ENCODE data around the gene RBBP6. TPM values are rescaled to one million over a fixed set of nuclear protein-coding genes. Genes with fewer than 3 reads are reported as not detected.

The RBBP6 gene
- total and polyA plus RNA-seq, 9 of the 15 experiments (the other 6 are each of a cell fraction or from before 2014, with no cell fraction given), result 19.2 to 76.6 (median 42.7) TPM

DNA sequence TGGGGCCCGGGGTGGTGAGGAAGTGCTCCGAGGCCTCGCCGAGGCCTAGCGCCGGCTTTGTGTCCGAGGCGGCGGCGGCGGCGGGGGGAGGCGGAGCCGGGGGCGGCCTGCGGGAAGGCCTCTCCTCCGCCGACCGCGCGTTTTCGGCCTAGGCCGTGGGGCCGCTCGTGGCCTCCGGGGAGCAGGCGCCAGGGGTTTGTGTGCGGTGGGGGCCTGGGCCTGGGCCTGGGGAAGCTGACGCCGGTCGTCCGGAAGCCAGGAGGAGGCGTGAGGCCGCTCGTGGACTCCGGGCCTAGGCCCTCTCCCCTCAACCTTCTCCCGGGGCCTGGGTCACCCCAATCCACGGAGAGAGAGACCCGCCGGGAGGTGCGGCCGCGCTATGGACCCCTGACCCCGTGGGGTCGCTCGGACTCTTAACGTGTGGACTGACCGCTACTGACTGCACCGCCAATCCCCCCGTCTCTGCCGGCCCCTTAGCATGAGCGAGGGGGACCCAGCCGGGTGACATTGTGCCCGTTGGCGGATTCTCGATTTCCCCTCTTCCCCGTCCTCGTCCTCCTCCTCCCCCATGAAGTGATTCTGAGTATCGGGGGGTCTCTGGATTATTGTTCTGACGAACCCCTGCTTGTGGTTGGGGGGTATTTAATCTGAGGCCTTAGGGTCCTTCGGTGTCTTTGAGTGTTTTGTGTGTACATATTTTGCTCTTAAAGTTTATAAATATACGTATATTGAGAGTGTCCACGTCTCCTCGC is 660 bp downstream of the RBBP6 start (continued):
- no peak for TF ChIP-seq TAF1 (IDR thresholded peaks at IDR 0.05; ENCODE audit: control insufficient read depth, extremely low read depth, insufficient read depth, low read length, severe bottlenecking)
- peak; percentile 94 for TF ChIP-seq RBFOX2 (IDR thresholded peaks at IDR 0.05; ENCODE audit: low read depth, low read length)
- TF ChIP-seq, protein P1, sequence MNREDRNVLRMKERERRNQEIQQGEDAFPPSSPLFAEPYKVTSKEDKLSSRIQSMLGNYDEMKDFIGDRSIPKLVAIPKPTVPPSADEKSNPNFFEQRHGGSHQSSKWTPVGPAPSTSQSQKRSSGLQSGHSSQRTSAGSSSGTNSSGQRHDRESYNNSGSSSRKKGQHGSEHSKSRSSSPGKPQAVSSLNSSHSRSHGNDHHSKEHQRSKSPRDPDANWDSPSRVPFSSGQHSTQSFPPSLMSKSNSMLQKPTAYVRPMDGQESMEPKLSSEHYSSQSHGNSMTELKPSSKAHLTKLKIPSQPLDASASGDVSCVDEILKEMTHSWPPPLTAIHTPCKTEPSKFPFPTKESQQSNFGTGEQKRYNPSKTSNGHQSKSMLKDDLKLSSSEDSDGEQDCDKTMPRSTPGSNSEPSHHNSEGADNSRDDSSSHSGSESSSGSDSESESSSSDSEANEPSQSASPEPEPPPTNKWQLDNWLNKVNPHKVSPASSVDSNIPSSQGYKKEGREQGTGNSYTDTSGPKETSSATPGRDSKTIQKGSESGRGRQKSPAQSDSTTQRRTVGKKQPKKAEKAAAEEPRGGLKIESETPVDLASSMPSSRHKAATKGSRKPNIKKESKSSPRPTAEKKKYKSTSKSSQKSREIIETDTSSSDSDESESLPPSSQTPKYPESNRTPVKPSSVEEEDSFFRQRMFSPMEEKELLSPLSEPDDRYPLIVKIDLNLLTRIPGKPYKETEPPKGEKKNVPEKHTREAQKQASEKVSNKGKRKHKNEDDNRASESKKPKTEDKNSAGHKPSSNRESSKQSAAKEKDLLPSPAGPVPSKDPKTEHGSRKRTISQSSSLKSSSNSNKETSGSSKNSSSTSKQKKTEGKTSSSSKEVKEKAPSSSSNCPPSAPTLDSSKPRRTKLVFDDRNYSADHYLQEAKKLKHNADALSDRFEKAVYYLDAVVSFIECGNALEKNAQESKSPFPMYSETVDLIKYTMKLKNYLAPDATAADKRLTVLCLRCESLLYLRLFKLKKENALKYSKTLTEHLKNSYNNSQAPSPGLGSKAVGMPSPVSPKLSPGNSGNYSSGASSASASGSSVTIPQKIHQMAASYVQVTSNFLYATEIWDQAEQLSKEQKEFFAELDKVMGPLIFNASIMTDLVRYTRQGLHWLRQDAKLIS (CRISPR knock-in tag; IDR thresholded peaks at IDR 0.05), result peak; percentile 67; the same call in 1 of the 2 replicates
- no peak for TF ChIP-seq IFI16 (CRISPR knock-in tag; IDR thresholded peaks at IDR 0.05)
- no peak for TF ChIP-seq SOX6 (IDR thresholded peaks at IDR 0.05)
- TF ChIP-seq, protein P2, sequence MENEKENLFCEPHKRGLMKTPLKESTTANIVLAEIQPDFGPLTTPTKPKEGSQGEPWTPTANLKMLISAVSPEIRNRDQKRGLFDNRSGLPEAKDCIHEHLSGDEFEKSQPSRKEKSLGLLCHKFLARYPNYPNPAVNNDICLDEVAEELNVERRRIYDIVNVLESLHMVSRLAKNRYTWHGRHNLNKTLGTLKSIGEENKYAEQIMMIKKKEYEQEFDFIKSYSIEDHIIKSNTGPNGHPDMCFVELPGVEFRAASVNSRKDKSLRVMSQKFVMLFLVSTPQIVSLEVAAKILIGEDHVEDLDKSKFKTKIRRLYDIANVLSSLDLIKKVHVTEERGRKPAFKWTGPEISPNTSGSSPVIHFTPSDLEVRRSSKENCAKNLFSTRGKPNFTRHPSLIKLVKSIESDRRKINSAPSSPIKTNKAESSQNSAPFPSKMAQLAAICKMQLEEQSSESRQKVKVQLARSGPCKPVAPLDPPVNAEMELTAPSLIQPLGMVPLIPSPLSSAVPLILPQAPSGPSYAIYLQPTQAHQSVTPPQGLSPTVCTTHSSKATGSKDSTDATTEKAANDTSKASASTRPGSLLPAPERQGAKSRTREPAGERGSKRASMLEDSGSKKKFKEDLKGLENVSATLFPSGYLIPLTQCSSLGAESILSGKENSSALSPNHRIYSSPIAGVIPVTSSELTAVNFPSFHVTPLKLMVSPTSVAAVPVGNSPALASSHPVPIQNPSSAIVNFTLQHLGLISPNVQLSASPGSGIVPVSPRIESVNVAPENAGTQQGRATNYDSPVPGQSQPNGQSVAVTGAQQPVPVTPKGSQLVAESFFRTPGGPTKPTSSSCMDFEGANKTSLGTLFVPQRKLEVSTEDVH (IDR thresholded peaks at IDR 0.05; ENCODE audit: low read depth, partially characterized antibody), result no peak
- no peak for TF ChIP-seq POLR2AphosphoS2 (IDR thresholded peaks at IDR 0.05; ENCODE audit: low read length)
- TF ChIP-seq U2AF1 (optimal IDR thresholded peaks at IDR 0.05; ENCODE audit: low read depth, low read length), result no peak
- TF ChIP-seq BRD4 (IDR thresholded peaks at IDR 0.05), result peak; percentile 82
- no peak for TF ChIP-seq KDM5B (IDR thresholded peaks at IDR 0.05; ENCODE audit: insufficient replicate concordance, low read depth, low read length)
- peak; percentile 31; the same call in 1 of the 2 replicates for TF ChIP-seq SUPT5H (IDR thresholded peaks at IDR 0.05)
- no peak for TF ChIP-seq HDGF (IDR thresholded peaks at IDR 0.05)
- no peak for TF ChIP-seq LARP7 (IDR thresholded peaks at IDR 0.05)
- TF ChIP-seq BRF1 (IDR thresholded peaks at IDR 0.05; ENCODE audit: borderline replicate concordance, extremely low read depth, insufficient read length), result no peak
- TF ChIP-seq RBM14 (IDR thresholded peaks at IDR 0.05; ENCODE audit: borderline replicate concordance, insufficient read depth, low read depth, low read length), result no peak
- TF ChIP-seq EZH2 (IDR thresholded peaks at IDR 0.05; ENCODE audit: borderline replicate concordance, low read depth, low read length), result no peak
- TF ChIP-seq, protein P3, sequence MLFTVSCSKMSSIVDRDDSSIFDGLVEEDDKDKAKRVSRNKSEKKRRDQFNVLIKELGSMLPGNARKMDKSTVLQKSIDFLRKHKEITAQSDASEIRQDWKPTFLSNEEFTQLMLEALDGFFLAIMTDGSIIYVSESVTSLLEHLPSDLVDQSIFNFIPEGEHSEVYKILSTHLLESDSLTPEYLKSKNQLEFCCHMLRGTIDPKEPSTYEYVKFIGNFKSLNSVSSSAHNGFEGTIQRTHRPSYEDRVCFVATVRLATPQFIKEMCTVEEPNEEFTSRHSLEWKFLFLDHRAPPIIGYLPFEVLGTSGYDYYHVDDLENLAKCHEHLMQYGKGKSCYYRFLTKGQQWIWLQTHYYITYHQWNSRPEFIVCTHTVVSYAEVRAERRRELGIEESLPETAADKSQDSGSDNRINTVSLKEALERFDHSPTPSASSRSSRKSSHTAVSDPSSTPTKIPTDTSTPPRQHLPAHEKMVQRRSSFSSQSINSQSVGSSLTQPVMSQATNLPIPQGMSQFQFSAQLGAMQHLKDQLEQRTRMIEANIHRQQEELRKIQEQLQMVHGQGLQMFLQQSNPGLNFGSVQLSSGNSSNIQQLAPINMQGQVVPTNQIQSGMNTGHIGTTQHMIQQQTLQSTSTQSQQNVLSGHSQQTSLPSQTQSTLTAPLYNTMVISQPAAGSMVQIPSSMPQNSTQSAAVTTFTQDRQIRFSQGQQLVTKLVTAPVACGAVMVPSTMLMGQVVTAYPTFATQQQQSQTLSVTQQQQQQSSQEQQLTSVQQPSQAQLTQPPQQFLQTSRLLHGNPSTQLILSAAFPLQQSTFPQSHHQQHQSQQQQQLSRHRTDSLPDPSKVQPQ (CRISPR knock-in tag; IDR thresholded peaks at IDR 0.05; ENCODE audit: borderline replicate concordance), result no peak
- TF ChIP-seq BRD9 (IDR thresholded peaks at IDR 0.05; ENCODE audit: low read depth, partially characterized antibody), result no peak
- TF ChIP-seq ZNF140 (CRISPR knock-in tag; IDR thresholded peaks at IDR 0.05), result no peak
